HCT116 (cell line): ENCODE results near the gene TPM4.

Experiments
- CTCF ChIP-seq, 3 experiments: fragments of 200-600 bp in 1 of 3; sonication (generic) in 1 of 3; IDR thresholded peaks in 2 of 3; conservative IDR thresholded peaks in 1 of 3; 2 replicates each; pipeline ENCODE4 v1.5.1; 2012 to 2017; ENCODE audit warnings: low read depth in 2 of 3, low read length in 2 of 3, antibody characterized with exemption in 1 of 3, borderline replicate concordance in 1 of 3, control low read depth in 1 of 3, mild to moderate bottlenecking in 1 of 3, mixed read lengths in 1 of 3, mixed run types in 1 of 3, moderate library complexity in 1 of 3; ENCODE audit not compliant: insufficient read depth in 1 of 3
- EZH2 ChIP-seq: fragments of 200-600 bp; sonication (generic); IDR thresholded peaks from 2 replicates; pipeline ENCODE4 v1.6.1; 2017; ENCODE audit warnings: antibody characterized with exemption, mixed run types

- no peak for TF ChIP-seq EZH2
- TF ChIP-seq CTCF (IDR thresholded peaks at IDR 0.05 in 2 of 3, conservative IDR thresholded peaks at IDR 0.05 in 1 of 3; ENCODE audit: borderline replicate concordance in 1 of 3, insufficient read depth in 1 of 3, low read depth in 2 of 3, low read length in 2 of 3), result no peak
Observed at GRCh38 chr19:16042533-16043085, 33.7 kb upstream of the TPM4 start.
